Kidney capillary endothelial cell (primary cell): ENCODE measurements around the gene NIPAL3.
"Not testable (repeated sequence)": the region's sequence is repeated elsewhere in the genome, so short reads cannot be mapped to it uniquely, and the experiment has no call there.

Experiments used
- DNase-seq: peaks from one replicate; pipeline ENCODE4 v3.0.0-alpha.2; 2018; ENCODE audit warnings: low spot score

NIPAL3 gene

DNA sequence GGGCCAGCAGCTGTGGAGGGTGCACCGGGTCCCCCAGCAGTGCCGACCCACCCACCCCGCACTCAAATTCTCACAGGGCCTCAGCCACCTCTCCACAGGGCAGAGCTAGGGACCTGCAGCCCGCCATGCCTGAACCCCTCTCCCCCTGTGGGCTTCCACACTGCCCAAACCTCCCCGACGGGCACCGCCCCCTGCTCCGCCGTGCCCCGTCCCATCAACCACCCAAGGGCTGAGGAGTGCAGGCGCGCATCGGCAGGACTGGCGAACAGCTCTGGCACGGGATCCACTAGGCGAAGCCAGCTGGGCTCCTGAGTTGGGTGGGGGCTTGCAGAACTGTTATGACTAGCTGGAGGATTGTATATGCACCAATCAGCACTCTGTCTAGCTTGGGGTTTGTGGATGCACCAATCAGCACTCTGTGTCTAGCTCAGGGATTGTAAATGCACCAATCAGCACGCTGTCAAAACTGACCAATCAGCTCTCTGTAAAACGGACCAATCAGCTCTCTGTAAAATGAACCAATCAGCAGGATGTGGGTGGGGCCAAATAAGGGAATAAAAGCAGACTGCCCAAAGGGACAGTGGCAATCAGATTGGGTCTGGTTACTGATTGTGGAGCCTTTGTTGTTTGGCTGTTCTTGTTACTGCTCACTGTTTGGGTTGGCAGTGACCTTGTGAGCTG, 74.6 kb downstream of the NIPAL3 start:
- no peak for DNase-seq

DNA sequence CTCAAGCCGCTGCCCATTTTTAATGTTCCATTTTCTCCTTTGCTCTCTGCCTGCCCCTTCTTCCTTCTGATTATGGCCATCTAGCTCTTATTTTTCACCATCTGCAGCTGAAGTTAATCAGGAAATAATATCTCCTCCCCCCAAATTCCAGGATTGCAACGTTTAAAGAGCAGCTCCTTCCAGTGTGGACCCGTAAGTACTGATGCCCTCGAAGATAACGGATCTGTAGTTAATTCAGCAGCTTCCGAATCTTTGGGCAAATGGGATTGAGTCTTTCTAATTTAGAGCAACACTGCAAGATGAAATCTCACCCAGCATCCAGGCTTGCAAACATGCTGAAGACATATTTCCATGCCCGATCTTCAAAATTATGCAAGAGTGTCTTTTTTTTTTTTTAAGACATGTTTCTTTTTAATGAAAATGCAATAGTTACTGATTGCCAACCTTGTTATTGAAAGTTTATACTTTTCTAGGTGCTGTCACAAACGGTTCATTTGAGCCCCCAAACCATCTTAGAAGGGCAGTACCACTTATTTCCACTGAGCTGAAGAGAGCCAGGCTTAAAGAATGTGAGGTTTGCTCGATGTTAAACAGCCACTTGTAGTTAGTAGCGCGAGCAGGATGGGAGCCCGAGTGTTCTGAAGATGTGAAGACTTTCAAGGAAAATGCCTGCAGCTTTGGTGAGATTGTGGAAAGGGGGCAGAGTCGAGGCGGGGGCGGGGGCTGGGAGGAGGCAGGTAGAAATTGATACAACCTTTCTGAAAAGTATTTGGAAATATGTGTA, 76.2 kb downstream of the NIPAL3 start:
- no peak for DNase-seq

DNA sequence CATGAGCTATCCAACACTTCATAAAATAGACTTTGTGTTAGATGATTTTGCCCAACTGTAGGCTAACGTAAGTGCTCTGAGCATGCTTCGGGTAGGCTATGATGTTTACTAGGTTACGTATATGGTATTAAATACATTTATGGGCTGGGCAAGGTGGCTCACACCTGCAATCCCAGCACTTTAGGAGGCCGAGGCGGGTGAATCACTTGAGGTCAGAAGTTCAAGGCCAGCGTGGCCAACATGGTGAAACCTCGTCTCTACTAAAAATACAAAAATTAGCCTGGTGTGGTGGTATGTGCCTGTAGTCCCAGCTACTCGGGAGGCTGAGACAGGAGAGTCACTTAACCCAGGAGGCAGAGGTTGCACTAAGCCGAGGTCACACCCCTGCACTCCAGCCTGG, 77.3 kb downstream of the NIPAL3 start:
- DNase-seq, result not testable (repeated sequence)

DNA sequence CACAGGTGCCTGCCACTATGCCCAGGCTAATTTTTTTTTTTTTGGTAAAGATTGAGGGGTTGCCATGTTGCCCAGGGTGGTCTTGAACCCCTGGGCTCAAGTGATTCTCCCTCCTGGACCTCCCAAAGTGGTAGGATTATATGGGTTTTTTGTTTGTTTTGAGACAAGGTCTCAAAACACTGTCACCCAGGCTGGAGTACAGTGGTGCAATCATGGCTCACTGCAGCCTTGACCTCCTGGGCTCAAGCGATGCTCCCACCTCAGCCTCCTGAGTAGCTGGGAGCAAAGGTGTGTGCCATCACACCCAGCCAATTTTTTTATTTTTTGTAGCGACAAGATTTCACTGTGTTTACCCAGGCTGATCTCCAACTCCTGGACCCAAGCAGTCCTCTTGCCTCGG, 78.2 kb downstream of the NIPAL3 start:
- DNase-seq, result no peak

DNA sequence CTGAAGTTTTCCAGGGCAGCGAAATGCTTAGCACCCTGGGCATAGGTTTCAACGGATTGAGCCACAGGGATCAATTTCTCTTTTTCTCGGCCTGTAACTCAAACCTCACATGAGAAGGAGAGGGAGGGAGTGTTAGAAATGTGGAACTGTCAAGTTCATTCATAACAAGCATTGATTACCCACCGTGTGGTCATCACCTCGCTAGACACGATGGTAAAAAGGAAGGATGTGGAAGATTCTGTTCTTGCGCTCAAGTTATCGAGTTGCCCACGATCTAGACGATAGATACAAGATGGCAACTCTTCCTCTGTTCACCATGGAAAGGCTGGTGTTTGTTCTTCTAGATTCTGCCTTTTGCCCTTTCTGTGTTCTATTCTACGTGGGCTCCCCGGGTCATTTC, 83.0 kb downstream of the NIPAL3 start:
- no peak for DNase-seq

DNA sequence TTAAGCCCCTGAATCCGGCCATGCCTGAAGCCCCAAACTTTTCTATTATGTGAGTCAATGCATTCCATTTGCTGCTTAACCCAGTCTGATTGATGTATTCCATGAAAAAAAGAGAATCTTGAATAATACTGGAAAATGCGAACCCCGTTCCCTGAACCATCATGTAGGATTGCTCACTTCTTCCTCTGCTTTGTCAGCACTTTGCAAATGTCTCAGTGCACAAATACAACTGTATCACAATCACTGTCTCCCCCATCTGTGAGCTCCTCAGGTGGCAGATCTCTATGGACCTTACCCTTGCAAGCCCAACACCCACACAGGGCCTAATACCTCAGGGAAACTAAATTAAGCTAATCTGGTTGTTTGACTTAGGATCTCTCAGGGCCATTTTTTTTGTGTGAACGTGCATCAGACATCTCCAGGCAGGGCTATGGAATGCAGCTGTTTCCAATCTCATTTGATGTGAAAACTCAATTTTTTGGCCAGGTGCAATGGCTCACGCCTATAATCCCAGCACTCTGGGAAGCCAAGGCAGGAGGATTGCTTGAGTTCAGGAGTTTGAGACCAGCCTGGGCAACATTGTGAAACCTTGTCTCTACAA, 84.9 kb downstream of the NIPAL3 start:
- DNase-seq, result no peak

DNA sequence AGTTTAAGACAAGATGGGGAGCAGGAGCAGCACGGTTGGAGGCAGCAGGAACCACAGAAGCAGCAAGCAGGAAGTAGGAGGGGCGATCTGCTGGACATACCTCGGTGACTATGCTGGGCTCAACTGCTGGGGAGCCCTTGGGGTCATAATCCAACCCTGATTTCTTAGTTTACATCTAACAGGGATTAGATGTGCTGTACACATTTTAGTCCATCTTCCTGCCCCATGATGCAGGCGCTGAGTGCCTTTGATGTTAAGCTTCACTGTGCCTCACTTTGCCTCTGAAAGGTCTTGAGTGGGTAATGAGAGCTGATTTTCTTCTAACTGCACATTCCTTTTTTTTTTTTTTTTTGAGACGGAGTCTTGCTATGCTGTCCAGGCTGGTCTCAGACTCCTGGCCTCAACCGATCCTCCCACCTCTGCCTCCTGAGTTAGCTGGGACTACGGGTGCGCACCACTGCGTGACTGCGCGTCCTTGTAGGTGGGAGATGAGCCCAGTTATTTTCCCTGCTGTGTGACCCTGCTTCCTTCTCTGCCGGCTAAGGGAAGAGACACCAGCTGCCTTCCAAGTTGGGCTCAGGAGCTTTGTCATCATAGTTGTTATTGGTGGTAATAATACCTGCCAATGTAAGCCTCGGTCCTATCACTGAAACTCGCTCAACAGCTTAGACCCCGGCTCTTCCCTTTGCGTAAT, 85.9 kb downstream of the NIPAL3 start:
- no peak for DNase-seq

DNA sequence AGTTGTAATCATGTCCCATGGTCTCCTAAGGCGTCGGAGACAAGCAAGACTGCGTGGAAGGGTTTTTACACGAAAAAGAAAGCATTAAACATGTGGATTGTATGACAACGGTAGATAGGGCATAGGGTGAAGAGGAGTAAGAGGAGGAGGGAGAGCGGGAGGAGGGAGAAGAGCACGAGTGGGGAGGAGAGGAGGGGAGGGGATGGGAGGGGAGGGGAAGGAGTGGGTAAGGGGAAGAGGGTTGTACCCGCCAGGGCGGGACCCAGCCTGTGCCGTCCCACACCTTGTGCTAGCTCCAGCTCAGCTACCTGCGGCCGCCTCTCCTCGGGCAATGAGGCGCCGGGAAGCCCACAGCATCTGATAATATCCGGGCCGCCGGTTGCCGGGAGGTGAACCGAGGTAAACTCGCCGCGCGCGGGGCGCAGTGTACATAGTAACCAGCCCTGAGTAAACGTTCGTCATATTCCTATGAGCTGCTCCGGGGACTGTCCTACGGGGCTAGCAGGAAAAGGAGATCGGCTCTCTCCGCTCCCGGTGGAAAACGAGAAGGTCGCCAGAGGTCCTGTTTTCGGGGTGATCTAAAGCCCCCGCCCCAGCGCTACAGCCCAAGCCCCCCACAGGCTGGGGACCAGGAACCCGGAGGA, 86.6 kb downstream of the NIPAL3 start:
- DNase-seq, result peak; percentile 37

DNA sequence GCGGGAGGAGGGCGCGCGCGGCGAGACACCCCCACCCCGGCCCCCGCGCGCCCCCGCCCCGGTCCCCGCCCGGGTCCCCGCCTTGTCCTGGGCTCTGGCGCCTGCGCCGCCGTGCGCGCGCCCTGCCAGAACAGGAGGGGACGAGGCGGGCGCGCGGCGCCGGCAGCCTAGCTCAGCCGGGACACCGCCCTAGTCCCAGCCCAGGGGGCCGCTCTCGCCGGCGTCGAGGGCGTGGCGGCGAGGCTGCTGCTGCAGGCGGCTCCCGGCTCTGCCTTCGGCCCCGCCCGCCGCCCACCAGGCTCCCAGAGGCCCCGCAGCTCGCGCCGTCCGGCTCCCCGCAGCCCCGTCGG, 87.1 kb downstream of the NIPAL3 start, which contains the start of gene RCAN3:
Gene RCAN3 (plus strand): TSS at position 128 of the 350 bp plus-strand sequence. CDS start 11,537 bp downstream, outside the sequence.
- DNase-seq, result peak; percentile 69

DNA sequence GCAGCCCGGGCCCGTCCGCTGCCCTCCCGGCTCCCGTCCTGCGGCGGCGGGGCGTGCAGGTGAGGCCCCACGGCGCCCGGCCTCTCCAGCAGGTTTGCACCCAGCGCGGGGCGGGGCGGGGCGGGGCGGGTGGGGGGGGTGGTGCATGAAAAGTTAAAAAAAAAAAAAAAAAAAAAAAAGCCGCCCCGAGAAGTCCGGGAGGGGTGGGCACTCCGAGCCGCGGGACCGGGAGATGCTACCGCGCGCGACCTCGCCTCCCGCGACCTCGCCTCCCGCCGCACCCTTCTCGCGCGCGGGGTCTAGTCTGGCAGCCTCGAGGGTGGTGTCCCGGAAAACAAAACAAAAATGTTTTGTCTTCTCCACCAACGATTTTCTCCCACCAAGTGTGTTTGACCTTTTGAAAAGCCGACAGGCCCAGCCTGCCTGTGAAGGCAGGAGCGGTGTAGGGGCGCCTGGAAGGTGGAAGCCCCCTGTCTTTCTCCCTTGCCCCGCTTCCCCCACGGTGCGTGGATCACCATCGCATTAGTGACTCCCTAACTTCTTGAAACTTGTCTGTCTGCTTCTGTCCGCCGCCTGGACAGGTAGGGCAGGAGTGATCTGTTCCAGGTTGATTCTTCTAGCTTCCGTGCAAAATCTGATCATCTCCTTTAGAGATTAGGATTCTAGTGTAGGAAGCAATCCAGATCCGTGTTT, 87.6 kb downstream of the NIPAL3 start:
- DNase-seq, result no peak

DNA sequence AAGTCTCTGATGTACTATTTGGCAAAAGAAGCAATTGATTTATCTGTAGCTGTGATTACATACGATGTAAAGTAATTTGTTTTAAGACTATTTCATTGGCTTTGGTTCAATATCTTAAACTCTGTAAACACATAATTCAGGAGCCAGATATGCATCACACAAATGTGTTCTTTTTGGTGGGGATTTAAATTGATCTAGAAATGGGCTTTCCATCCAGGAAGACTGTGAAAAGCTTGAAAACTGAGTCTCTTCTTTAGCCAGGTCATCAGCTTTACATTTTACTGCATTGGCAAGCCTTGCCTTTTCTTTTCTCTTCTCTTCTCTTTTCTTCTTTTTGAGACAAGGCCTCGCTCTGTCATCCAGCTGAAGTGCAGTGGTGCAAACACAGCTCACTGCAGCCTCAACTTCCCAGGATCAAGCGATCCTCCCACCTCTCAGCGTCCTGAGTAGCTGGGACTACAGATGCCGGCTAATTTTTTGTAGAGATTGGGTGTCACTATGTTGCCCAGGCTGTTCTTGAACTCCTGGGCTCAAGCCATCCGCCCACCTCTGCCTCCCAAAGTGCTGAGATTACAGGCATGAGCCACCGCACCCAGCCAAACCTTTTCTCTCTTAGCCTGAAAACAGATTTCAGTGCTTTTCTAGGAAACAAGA, 88.4 kb downstream of the NIPAL3 start:
- no peak for DNase-seq

DNA sequence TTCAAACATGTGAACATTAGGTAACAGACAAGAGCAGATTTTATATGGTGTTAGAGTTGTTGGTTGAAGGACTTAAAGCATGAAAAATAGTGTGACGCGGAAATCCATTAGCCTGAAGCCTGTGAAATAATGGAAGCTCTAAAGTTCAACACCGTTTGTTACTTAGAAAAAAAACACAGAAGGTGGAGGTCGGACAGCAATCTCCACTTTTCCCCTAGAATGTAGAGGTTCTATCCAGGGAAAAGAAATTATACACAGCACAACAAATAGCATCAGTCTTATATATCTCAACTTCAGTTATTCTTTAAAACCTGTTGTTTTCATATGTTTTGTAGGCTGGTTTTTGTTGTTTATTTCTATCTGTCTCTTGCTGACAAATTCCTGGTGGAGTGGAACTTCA, 89.0 kb downstream of the NIPAL3 start:
- no peak for DNase-seq

DNA sequence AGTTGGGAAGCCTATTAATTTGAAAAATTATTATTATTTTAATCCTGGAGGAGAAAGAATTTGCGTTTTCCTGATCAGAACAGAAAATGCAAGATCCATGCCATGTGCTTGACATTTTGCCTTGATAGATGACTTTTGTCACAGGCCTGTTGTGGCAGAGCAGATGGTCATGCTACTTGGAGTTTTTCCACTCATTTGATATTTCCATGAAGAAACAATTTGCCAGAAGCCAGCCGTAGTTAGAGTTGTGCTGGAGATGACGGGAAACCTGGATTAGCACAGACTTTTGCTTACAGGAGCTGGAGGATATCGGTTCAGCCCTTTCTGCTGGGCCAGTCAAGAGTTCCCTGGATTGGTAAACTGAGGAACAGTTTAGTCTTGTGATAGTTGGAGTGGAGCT, 90.2 kb downstream of the NIPAL3 start:
- DNase-seq, result no peak

DNA sequence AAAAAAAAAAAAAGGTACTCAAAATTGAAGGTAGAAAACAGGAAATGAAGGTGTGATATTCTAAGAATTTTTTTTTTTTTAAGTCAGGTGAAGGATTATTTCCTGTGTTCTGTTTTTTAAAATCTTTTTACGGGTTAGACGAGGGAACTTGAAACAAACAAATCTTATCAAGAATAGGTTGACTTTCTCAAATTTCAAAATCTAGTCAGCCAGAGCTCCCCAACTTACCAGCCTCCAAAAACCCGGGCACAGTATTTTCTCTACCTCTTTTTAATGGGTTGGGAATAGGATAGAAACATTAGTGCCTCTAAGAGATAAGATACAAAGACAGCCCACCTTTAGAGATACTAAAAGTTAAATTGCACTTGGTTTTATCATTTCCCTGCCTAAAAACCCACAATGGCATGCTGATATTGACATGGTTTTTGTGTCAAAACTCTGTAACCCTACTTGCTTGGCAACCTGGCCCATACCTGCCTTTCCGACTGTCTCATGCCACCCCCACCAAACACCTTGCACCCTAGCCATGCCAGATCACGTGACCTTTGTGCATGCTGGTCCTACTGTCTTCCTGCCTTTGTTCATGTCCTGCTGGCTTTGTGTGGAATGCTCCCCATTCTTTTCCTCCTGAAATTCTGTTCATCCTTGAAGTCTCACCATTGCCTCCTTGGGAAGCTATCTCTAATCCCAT, 91.2 kb downstream of the NIPAL3 start:
- DNase-seq, result no peak

DNA sequence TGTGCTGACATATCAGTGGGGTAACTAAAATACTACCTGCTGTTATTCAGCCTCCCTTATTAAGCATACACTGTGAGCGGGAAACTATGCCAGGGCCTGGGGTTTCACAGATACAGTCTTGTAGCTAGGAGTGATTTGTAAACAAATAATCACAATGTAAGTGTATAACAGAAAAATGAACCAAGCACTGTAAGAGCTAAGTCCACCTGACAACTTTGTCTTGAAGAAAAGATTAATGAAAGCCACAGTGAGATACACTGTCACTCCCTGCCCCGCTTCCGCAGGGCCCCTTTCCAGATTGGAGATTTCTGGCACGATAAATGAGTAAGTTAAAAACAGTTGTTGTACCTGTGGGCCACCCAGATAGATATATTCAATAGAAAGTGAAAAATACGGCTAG, 91.8 kb downstream of the NIPAL3 start:
- no peak for DNase-seq

DNA sequence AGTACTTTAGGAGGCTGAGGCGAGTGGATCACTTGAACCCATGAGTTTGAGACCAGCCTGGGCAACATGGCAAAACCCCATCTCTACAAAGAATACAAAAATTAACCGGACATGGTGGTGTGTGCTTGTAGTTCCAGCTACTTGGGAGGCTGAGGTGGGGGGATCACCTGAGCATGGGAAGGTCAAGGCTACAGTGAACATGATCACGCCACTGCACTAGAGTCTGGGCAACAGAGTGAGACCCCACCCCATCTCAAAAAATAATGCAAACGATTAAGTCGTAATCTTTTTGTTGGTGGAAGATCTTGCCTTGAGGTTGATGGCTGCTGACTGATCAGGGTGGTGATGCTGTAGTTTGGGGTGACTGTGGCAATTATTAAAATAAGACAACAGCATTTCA, 93.3 kb downstream of the NIPAL3 start:
- DNase-seq, result no peak

DNA sequence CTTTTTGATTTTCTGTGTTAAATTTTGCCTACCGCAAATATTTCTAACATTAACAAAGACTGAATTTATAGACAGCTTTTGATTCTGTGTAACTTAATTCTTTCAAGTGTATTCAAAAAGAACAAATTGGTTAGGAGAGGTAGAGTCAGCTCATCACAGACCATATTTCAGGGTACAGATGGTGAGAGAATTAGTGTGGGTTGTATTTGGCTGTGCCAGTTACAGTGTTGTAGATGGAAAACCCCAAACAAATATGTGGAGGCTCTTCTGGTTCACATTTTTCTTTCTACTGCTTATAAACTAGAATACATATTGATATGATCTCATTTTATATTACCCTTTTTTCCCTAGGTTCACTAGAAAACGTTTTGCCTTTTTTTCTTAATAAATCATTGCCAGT, 98.1 kb downstream of the NIPAL3 start:
- DNase-seq, result no peak

DNA sequence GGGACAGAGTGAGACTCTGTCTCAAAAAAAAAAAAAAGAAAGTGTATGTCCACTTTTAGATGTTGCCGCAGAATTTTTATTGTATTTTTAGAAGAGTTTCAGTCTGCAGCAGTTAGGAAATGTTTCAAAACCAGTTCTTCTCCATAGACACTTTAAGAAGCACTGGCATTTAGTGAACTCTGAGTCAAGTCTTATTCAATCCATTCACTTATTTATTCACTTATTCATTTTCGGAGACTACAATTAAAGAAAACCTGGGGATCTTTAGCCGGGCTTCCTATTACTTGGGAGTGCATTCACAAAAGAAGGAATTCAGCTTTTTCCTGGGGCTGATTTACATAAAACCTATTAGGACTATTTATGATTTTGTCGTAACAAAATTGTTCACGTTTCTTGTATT, 99.3 kb downstream of the NIPAL3 start:
- no peak for DNase-seq

DNA sequence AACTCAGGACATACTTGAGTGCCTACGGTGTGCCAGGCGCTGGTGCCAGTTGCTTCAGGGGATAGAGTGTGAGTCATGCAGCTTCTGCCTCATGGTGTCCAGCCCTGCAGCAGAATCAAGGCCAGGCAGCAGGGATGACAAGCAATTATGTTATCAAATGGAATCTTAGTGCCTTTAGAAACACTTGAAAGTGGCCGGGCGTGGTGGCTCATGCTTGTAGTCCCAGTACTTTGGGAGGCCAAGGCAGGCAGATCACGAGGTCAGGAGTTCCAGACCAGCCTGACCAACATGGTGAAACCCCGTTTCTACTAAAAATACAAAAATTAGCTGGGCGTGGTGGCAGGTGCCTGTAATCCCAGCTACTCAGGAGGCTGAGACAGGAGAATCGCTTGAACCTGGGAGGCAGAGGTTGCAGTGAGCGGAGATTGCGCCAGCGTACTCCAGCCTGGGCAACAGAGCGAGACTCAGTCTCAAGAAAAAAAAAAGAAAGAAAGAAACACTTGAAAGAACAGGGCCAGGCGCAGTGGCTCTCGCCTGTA, 100.1 kb downstream of the NIPAL3 start:
- DNase-seq, result not testable (repeated sequence)

DNA sequence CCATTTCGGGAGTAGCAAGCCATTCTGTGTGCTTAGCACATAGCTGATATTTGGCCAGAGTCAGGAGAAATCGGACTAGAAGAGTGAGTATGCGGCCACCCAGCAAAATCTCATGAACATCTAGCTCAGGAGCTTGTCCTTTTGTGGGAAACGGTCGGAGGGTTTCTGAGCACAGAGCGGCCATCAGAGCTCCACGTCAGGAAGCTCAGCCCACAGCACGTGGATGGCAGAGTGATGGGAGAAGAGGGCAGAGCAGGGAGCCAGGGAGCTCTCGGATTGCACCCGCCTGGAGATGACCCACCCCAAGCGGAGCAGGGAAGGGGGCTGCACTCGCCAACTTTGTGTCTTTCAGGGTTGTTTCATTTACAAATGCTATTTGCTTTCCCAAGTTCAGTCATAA, 100.9 kb downstream of the NIPAL3 start:
- no peak for DNase-seq
